Measurements from ENCODE around the gene MMP20. TPM values are rescaled to one million over a fixed set of nuclear protein-coding genes. Genes with fewer than 3 reads are reported as not detected.

Gene MMP20
- total RNA-seq, 1 experiment from 2014 or later, result not detected

DNA sequence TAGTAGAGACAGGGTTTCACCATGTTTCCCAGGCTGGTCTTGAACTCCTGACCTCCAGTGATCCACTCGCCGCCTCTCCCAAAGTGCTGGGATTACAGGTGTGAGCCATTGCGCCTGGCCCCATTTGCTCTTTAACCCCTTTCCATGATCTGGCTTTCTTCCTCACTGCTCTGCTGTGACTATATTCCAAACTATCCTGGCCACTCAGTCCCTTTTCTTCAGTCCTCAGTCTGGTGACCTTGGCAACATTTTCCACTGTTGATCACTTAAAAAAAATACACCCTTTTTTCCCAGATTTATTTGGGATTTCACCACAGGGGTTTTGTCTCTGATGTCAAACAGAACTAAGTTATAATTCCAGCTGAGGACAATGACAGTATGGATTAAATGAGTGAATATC, 24.5 kb downstream of the MMP20 start:
- Histone ChIP-seq H4K91ac (ENCODE audit: insufficient read length, low read depth, low read length) (no peak overlapping the region), H3K4ac (ENCODE audit: low read depth, low read length) (no peak overlapping the region), H3K18ac (ENCODE audit: insufficient read length, low read depth, low read length) (no peak overlapping the region), H3K4me2 (ENCODE audit: insufficient read depth, insufficient read length, low read length) (no peak overlapping the region), H3T11ph (ENCODE audit: low read length) (no peak overlapping the region), H2BK20ac (ENCODE audit: low read depth, low read length, poor library complexity, severe bottlenecking) (no peak overlapping the region), H3K27ac (ENCODE audit: insufficient read length, low read depth, low read length) (no peak overlapping the region), H2AK5ac (ENCODE audit: insufficient read length, low read length) (no peak overlapping the region), H2BK120ac (ENCODE audit: low read depth, low read length, poor library complexity, severe bottlenecking) (no peak overlapping the region), H3K23me2 (ENCODE audit: insufficient read length, low read depth, low read length, poor library complexity, severe bottlenecking) (peaks cover 2% of the 10 kb centered on the region), H3K9me3 (ENCODE audit: control insufficient read depth, low read depth, low read length) (no peaks in the 10 kb centered on the region), H2BK12ac (ENCODE audit: insufficient read length, low read depth, low read length) (no peak overlapping the region), H3K4me1 (ENCODE audit: insufficient read depth, low read length) (peaks cover 2% of the 10 kb centered on the region; the same call in 1 of the 2 replicates), H3K79me1 (ENCODE audit: insufficient read depth, low read depth, low read length, poor library complexity, severe bottlenecking) (no peaks in the 10 kb centered on the region), H3K27me3 (ENCODE audit: insufficient read depth, low read length) (no peaks in the 10 kb centered on the region), H2AFZ (ENCODE audit: low read length) (no peak overlapping the region), H4K20me1 (ENCODE audit: control insufficient read depth, insufficient read depth, insufficient read length) (no peaks in the 10 kb centered on the region), H3K23ac (ENCODE audit: insufficient read length, low read depth, low read length) (no peak overlapping the region), H2BK5ac (ENCODE audit: insufficient read length, low read length) (no peak overlapping the region), H3K14ac (ENCODE audit: insufficient read depth, low read length) (no peak overlapping the region), H3K79me2 (ENCODE audit: insufficient read depth, low read length) (no peaks in the 10 kb centered on the region), H3K9ac (ENCODE audit: extremely low read depth, insufficient read length, low read length) (no peak overlapping the region), H4K8ac (replicated peaks; ENCODE audit: insufficient read length, low read depth, low read length) (no peak overlapping the region), H4K5ac (ENCODE audit: insufficient read length, low read depth, low read length) (no peak overlapping the region), H2BK15ac (ENCODE audit: low read depth, low read length) (no peak overlapping the region), H3K56ac (ENCODE audit: insufficient read length, low read depth, low read length) (no peak overlapping the region)
- no peak for DNase-seq
- Mint-ChIP-seq H3K4me1 (peaks cover 23 to 25% of the 10 kb centered on the region in 2 experiments), H3K4me3 (no peak overlapping the region), H3K27me3 (ENCODE audit: low read depth) (no peaks in the 10 kb centered on the region), H3K27ac (no peak overlapping the region), H3K36me3 (ENCODE audit: insufficient read depth in 1 of 3, low read depth in 3 of 3) (no peaks in the 10 kb centered on the region; a peak in 1 of 7 replicates), H3K9me3 (peaks cover 0 to 3% of the 10 kb centered on the region in 2 experiments; a peak in 1 of 5 replicates)
- TF ChIP-seq CTCF (conservative IDR thresholded peaks at IDR 0.05), result no peak
- no CpG with 5 or more reads among the region's 3 CpGs for WGBS (ENCODE audit: extremely low coverage, insufficient read length, low lambda C conversion rate)

Measured in H9 (cell line).